ENCODE data around the gene ACTC1.
"Not testable (repeated sequence)": the region's sequence is repeated elsewhere in the genome, so short reads cannot be mapped to it uniquely, and the experiment has no call there.

Gene ACTC1

DNA sequence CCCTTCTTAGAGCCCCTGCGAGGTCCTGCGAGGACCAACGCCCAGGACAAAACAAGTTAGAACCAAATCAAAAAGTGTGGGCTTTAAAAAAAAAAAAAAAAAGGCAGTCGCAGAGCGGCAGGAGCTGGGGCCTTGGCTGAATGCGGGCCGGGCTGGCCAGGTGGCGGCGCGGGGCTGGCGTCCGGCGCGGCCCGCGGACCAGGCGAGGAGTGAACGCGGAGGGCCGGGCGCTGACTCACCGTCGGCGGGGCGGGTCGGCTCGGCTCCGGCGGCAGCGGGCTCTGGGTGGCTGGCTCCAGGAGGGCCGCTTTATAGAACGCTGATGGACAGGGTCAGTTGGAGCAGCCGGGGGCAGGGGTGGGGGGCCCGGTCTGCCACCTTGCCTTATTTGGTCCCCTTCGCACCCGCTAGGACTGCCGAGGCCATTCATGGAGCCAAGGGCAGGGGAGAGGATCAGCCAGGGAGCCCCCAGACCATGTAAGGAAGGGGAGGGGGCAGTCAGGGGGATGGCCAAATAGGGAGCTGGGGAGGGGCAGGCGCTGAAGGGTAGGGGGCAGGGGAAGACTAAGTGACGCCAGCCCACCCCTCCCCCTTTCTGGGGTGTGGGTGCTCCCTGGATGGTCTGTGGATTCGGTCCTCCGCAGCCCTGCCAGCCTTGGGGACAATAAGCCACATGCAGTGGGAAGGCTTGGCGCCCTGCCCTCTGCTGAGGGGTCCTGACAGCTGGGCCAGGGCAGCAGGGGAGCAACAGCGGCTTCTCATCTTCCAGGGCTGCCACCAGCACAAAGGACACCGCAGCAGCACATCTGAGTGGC lies at the start of gene ACTC1:
Gene ACTC1, minus strand, starts transcription at position 283 of the 815 bp plus-strand sequence. CDS start 741 bp downstream, outside the sequence.
- no peak for DNase-seq

GRCh38 chr15:34841262-34841725 lies 45.9 kb upstream of the ACTC1 start:
- no peak for DNase-seq

GRCh38 chr15:34838282-34838681 lies 42.9 kb upstream of the ACTC1 start:
- DNase-seq: no peak

GRCh38 chr15:34837246-34838016 lies 42.1 kb upstream of the ACTC1 start:
- DNase-seq: no peak

- DNase-seq: no peak
Observed at GRCh38 chr15:34828145-34828911, 33.0 kb upstream of the ACTC1 start.

DNA sequence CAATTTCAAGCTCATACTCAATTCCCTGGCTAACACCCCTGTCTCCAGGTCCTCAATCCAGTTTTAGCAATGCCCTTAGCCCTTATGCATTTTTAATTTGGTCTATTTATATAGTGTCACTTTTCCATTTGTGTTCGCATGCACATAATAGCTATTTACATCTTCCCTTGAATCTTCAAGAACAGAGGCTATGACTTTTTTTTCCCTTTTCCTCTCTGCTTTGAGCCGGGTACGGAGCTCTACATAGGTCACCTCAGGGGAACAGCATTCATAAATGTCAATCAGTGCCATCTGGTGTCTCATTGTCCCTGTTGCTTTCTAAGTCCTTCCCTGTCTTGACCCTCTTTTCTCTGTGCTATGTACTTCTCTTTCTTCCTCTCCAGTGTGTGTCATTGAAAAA lies 26.5 kb upstream of the ACTC1 start:
- no peak for DNase-seq

DNA sequence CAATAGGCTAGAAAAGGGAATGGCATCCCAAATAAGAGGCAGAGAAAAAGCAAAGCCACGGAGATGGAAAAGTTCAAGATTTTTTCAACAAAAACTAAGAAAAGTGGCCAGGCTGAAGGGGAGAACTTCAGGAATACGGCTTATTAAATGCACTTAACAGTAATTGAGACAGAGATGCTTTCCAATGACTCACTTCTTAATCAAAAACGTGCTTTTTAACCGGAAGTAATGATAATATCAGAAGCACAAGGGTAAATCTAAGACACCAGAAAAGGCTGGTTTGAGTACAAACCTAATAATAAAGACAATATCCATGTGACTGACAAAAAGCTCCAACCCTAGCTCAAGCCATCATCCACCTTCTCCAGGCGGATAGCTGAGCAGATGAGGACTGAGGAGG lies 24.8 kb upstream of the ACTC1 start:
- no peak for DNase-seq

DNA sequence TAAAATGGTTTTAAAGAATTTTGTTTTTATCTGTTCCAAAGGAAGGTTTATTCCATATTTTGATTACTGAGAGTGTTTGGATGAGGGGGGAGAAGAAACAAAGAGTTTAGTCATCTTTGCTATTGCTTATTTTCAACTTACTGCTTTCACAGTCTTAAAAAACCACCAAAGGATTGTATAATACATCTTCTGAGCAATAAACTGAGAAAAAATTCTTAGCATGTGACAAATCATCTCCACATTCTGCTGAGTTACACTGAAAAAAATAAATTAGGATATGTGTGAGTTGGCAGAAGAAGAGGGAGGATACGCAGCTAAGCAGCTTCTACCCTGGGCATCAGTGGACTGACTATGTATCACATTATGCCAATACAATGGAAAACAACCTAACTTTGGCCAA lies 23.2 kb upstream of the ACTC1 start:
- DNase-seq: no peak

GRCh38 chr15:34815836-34816235 lies 20.5 kb upstream of the ACTC1 start:
- DNase-seq: no peak

DNA sequence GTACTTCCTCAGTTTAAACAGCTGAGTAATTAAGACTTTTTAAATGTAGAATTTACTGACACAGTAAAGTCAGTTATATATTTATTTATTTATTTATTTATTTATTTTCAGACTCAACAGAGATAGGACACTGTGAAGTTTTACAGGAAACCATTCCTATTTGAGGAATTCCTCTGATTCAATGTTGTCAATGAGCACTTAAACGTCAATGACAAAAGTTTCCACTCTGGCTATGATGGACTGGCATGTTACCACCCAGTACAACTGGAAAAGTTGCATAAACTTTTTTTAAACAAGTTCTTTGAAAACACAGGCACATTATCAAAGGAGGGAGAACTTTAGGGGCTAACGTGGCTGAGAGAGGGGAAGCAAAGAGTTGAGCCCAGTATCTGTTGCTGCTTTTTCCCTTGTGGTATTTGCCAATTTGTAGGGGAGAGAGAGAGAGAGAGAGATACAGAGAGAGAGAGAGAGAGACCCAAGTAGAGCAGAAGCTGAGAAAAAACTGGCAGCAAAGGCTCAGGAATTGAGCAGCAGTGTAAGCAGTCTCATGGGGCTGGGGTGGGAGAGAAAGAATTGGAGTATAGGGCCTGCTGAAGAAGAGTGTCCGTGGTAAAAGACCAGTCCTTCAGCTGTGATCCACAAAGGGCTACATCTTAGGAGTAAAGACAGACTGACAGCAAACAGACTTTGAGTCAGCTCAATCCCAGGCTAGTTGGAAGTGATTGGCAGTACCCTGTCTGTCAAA lies 18.3 kb upstream of the ACTC1 start:
- no peak for DNase-seq

GRCh38 chr15:34812868-34813365 lies 17.6 kb upstream of the ACTC1 start:
- not testable (repeated sequence) for DNase-seq

GRCh38 chr15:34812369-34812768 lies 17.0 kb upstream of the ACTC1 start:
- no peak for DNase-seq

DNA sequence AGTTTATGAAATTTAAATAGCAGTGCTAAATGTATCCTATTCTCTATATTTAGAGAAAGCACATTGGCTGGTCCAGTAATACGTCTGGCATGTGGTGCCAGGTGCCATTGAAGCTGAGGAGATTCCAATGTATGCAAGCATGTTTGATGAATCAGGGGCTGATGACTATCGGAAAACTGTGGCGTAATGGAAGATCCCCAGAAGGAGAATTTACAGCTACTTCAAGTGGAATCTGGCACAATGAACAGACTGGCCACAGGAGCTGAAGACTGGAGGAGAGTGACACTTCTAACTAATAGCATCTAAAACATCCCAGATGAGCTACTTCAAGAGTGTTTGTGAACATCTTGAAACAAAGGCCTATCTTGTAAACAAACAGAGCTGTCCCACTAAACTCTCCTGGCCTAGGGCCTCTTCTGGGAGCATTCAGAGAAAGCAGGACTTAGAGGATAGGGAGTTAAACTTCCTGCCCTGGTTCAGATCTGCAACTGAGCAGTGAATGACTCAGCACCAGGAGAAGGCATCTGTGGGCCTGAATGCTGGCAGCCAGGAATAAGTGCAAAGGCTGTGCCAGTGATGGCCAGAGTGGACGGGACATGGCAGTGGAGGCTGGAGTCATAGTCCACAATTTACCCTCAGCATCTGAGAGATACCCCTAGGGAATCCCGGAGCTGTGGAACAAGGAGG lies 15.2 kb upstream of the ACTC1 start:
- no peak for DNase-seq

- no peak for DNase-seq
Observed at GRCh38 chr15:34809186-34809585, 13.8 kb upstream of the ACTC1 start.

DNA sequence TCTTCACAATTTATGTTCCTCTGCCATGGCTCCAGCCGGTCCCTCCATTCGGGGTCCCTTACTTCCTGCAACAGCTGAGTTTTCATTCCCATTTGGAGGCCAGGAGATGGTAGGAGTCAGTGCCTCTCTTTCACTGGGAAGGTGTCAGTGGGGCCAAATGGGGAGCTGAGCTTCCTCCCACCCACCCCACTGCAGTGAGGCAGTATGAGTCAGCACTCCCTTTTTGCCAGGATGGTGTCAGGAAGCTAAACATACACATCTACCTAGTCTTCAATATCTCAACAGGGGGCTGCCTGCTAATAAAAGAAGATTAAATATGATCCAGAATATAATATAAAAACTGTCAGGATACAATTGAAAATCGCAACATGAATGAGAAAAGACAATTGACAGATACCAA lies 12.7 kb upstream of the ACTC1 start:
- DNase-seq: no peak

DNA sequence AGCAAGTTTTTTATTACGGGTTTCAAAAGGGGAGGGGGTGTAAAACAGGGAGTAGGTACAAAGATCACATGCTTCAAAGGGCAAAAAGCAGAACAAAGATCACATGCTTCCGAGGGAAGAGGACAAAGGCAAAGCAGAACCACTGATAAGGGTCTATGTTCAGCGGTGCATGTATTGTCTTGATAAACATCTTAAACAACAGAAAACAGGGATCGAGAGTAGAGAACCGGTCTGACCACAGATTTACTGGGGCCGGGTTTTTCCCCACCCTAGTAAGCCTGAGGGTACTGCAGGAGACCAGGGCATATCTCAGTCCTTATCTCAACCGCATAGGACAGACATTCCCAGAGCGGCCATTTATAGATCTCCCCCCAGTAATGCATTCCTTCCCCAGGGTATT lies 11.9 kb upstream of the ACTC1 start:
- not testable (repeated sequence) for DNase-seq

DNA sequence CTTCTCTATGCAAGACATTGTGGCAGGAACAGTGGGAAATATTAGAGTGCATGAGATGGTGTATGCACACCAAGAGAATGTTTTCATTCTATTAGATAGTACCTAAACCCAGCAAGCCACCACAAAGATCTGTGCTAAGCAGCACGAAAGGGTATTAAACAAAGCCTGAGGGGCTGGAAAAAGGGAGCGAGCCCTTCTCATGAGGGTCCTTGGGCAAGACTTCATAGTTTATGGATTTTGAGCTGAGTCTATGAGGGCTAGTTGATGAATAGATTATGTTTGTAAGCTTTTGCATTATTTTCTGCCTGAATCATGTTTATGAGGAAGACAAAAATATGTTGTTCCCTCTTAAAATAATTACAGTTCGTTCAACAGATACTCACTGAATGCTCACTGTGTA lies 9.4 kb upstream of the ACTC1 start:
- DNase-seq: no peak

DNA sequence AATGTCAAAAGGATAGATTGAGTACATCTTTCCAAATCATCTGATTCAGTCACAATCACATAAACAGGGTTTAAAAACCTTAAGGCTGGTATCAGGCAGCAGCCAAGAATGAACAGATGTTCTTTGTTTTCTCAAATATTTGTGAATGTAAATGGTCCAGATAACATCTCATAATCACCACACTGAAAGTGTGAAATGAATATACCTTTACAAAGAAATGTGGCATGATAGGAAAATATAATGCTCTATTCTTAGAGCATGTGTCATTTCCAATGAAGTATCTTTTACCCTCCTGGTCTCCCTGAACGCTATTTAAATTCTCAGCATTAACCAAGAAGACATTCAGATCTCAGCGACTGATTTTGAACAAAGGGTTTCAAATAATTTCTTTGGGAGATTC lies 8.8 kb upstream of the ACTC1 start:
- DNase-seq: no peak

GRCh38 chr15:34802803-34803750 lies 7.7 kb upstream of the ACTC1 start:
- no peak for DNase-seq

GRCh38 chr15:34802371-34802770 lies 7.0 kb upstream of the ACTC1 start:
- DNase-seq: no peak
